ENCODE measurements around the gene AUTS2.

DNA sequence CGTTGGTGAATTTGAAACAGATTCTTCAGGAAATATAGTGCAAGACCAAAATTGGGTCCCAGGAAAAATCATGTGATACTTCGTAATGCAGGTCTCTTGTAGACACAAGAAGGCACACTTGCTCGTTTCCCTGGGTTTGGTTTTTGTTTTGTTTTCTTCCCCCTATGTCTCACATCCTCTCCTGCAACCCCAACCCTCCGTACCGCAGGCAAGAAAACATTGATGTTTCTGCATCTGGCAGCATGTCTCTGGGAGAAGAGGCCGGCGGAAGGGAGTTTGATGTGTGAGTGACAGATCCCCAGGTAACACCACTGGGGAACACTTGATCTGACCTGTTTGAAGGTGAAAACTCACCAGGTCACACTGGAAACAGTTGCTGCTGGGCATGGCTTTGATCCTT is 718.5 kb downstream of the AUTS2 start:
- TF ChIP-seq, protein P1, sequence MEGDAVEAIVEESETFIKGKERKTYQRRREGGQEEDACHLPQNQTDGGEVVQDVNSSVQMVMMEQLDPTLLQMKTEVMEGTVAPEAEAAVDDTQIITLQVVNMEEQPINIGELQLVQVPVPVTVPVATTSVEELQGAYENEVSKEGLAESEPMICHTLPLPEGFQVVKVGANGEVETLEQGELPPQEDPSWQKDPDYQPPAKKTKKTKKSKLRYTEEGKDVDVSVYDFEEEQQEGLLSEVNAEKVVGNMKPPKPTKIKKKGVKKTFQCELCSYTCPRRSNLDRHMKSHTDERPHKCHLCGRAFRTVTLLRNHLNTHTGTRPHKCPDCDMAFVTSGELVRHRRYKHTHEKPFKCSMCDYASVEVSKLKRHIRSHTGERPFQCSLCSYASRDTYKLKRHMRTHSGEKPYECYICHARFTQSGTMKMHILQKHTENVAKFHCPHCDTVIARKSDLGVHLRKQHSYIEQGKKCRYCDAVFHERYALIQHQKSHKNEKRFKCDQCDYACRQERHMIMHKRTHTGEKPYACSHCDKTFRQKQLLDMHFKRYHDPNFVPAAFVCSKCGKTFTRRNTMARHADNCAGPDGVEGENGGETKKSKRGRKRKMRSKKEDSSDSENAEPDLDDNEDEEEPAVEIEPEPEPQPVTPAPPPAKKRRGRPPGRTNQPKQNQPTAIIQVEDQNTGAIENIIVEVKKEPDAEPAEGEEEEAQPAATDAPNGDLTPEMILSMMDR (IDR thresholded peaks at IDR 0.05; ENCODE audit: insufficient read depth, low read length, poor library complexity, severe bottlenecking): no peak
- no peak for TF ChIP-seq EZH2phosphoT487 (conservative IDR thresholded peaks at IDR 0.05; ENCODE audit: low read length)

Measured in SU-DHL-6 (cell line).